H9 (cell line): ENCODE measurements around the gene PRKAR1A. TPM values are rescaled to one million over a fixed set of nuclear protein-coding genes. Genes with fewer than 3 reads are reported as not detected.

Experiments used
- DNase-seq: peaks from one replicate; pipeline ENCODE4 v3.0.0-alpha.2; 2017
- H2AFZ ChIP-seq: one replicate; pipeline ENCODE4 v1.6.1; 2013; ENCODE audit warnings: mild to moderate bottlenecking, low read length, control low read depth, moderate library complexity
- H2AK5ac ChIP-seq: 2 replicates; pipeline ENCODE4 v1.6.1; 2013; ENCODE audit warnings: low read length, control low read depth, mixed read lengths; ENCODE audit not compliant: insufficient read length
- H2BK120ac ChIP-seq: one replicate; pipeline ENCODE4 v1.6.1; 2013; ENCODE audit warnings: low read depth, mild to moderate bottlenecking, low read length, control low read depth, inconsistent platforms; ENCODE audit not compliant: poor library complexity, severe bottlenecking
- H2BK12ac ChIP-seq: 2 replicates; pipeline ENCODE4 v1.6.1; 2013; ENCODE audit warnings: low read length, control low read depth, mixed read lengths, low read depth; ENCODE audit not compliant: insufficient read length
- H2BK15ac ChIP-seq: 2 replicates; pipeline ENCODE4 v1.6.1; 2013; ENCODE audit warnings: low read depth, low read length, control low read depth
- H2BK20ac ChIP-seq: one replicate; pipeline ENCODE4 v1.6.1; 2013; ENCODE audit warnings: low read depth, mild to moderate bottlenecking, low read length, control low read depth, inconsistent platforms; ENCODE audit not compliant: poor library complexity, severe bottlenecking
- H2BK5ac ChIP-seq: 2 replicates; pipeline ENCODE4 v1.6.1; 2013; ENCODE audit warnings: low read length, control low read depth, mixed read lengths; ENCODE audit not compliant: insufficient read length
- H3K14ac ChIP-seq: 2 replicates; pipeline ENCODE4 v1.6.1; 2013; ENCODE audit warnings: low read length, control low read depth; ENCODE audit not compliant: insufficient read depth
- H3K18ac ChIP-seq: 2 replicates; pipeline ENCODE4 v1.6.1; 2013; ENCODE audit warnings: low read depth, mild to moderate bottlenecking, mixed read lengths, low read length, control low read depth; ENCODE audit not compliant: insufficient read length
- H3K23ac ChIP-seq: 2 replicates; pipeline ENCODE4 v1.6.1; 2013; ENCODE audit warnings: low read length, control low read depth, mixed read lengths, low read depth; ENCODE audit not compliant: insufficient read length
- H3K23me2 ChIP-seq: 2 replicates; pipeline ENCODE4 v1.6.1; 2013; ENCODE audit warnings: low read depth, mild to moderate bottlenecking, mixed read lengths, low read length, control low read depth; ENCODE audit not compliant: insufficient read length, poor library complexity, severe bottlenecking
- H3K27ac ChIP-seq: 2 replicates; pipeline ENCODE4 v1.5.1; 2013; ENCODE audit warnings: low read length, control low read depth, mixed read lengths, low read depth; ENCODE audit not compliant: insufficient read length
- H3K27me3 ChIP-seq: 2 replicates; pipeline ENCODE4 v1.6.1; 2013; ENCODE audit warnings: low read length, control low read depth, inconsistent platforms; ENCODE audit not compliant: insufficient read depth
- H3K4ac ChIP-seq: 2 replicates; pipeline ENCODE4 v1.6.1; 2013; ENCODE audit warnings: low read depth, mild to moderate bottlenecking, control low read depth, inconsistent platforms, low read length, moderate library complexity
- H3K4me1 ChIP-seq: 2 replicates; pipeline ENCODE4 v1.6.1; 2013; ENCODE audit warnings: low read length, control low read depth, inconsistent platforms; ENCODE audit not compliant: insufficient read depth
- H3K4me2 ChIP-seq: 2 replicates; pipeline ENCODE4 v1.6.1; 2013; ENCODE audit warnings: low read length, control low read depth, mixed read lengths; ENCODE audit not compliant: insufficient read length, insufficient read depth
- H3K56ac ChIP-seq: 2 replicates; pipeline ENCODE4 v1.6.1; 2013; ENCODE audit warnings: low read depth, mild to moderate bottlenecking, mixed read lengths, low read length, control low read depth; ENCODE audit not compliant: insufficient read length
- H3K79me1 ChIP-seq: 2 replicates; pipeline ENCODE4 v1.6.1; 2013; ENCODE audit warnings: low read depth, mild to moderate bottlenecking, moderate library complexity, low read length, control low read depth, inconsistent platforms; ENCODE audit not compliant: insufficient read depth, poor library complexity, severe bottlenecking
- H3K79me2 ChIP-seq: 2 replicates; pipeline ENCODE4 v1.6.1; 2013; ENCODE audit warnings: low read length, control low read depth, inconsistent platforms; ENCODE audit not compliant: insufficient read depth
- H3K9ac ChIP-seq: 2 replicates; pipeline ENCODE4 v1.6.1; 2013; ENCODE audit warnings: low read length, control low read depth, mixed read lengths; ENCODE audit not compliant: insufficient read length; ENCODE audit errors: extremely low read depth
- H3K9me3 ChIP-seq: one replicate; pipeline ENCODE4 v1.6.1; 2013; ENCODE audit warnings: low read depth, low read length, inconsistent platforms; ENCODE audit not compliant: control insufficient read depth
- H3T11ph ChIP-seq: one replicate; pipeline ENCODE4 v1.6.1; 2013; ENCODE audit warnings: mild to moderate bottlenecking, low read length, control low read depth, inconsistent platforms
- H4K20me1 ChIP-seq: one replicate; pipeline ENCODE4 v1.6.1; 2013; ENCODE audit not compliant: control insufficient read depth, insufficient read length, insufficient read depth
- H4K5ac ChIP-seq: 2 replicates; pipeline ENCODE4 v1.6.1; 2013; ENCODE audit warnings: low read depth, mild to moderate bottlenecking, mixed read lengths, low read length, control low read depth; ENCODE audit not compliant: insufficient read length
- H4K8ac ChIP-seq: replicated peaks from 2 replicates; pipeline ENCODE4 v1.6.1; 2013; ENCODE audit warnings: low read length, control low read depth, mixed read lengths, low read depth; ENCODE audit not compliant: insufficient read length
- H4K91ac ChIP-seq: 2 replicates; pipeline ENCODE4 v1.6.1; 2013; ENCODE audit warnings: low read depth, mild to moderate bottlenecking, moderate library complexity, mixed read lengths, low read length, control low read depth; ENCODE audit not compliant: insufficient read length
- H3K27ac Mint-ChIP-seq, 3 experiments: 2 replicates in 2 of 3; 3 replicates in 1 of 3; pipeline ENCODE4 v1.8.0; 2020 to 2021; ENCODE audit warnings: mixed read lengths in 3 of 3, mild to moderate bottlenecking in 1 of 3, moderate library complexity in 1 of 3
- H3K27me3 Mint-ChIP-seq: 2 replicates; pipeline ENCODE4 v1.8.0; 2021; ENCODE audit warnings: low read depth, mild to moderate bottlenecking, moderate library complexity, mixed read lengths
- H3K36me3 Mint-ChIP-seq, 3 experiments: 2 replicates in 2 of 3; 3 replicates in 1 of 3; pipeline ENCODE4 v1.8.0; 2020 to 2021; ENCODE audit warnings: low read depth in 3 of 3, mixed read lengths in 3 of 3; ENCODE audit not compliant: insufficient read depth in 1 of 3
- H3K4me1 Mint-ChIP-seq, 2 experiments: 2 replicates each; pipeline ENCODE4 v1.8.0; 2020; ENCODE audit warnings: mixed read lengths in 2 of 2
- H3K4me3 Mint-ChIP-seq, 2 experiments: 2 replicates in 1 of 2; 3 replicates in 1 of 2; pipeline ENCODE4 v1.8.0; 2020 to 2021; ENCODE audit warnings: mild to moderate bottlenecking in 2 of 2, mixed read lengths in 2 of 2, moderate library complexity in 1 of 2
- H3K9me3 Mint-ChIP-seq, 2 experiments: 2 replicates in 1 of 2; 3 replicates in 1 of 2; pipeline ENCODE4 v1.8.0; 2020; ENCODE audit warnings: mild to moderate bottlenecking in 2 of 2, mixed read lengths in 2 of 2, moderate library complexity in 1 of 2
- CTCF ChIP-seq: fragments of 200-600 bp; sonication (generic); conservative IDR thresholded peaks from 3 replicates; pipeline ENCODE4 v1.8.0; 2021; ENCODE audit warnings: antibody characterized with exemption, mild to moderate bottlenecking
- WGBS: extraction: QIAGEN DNeasy Blood & Tissue Kit; methylation state at CpG from one replicate; pipeline ENCODE4 v1.1.7; 2013; ENCODE audit warnings: missing lambda C conversion rate, low lambda C conversion rate, mixed read lengths; ENCODE audit not compliant: insufficient read length; ENCODE audit errors: extremely low coverage; 5-methylcytosine and 5-hydroxymethylcytosine counted together
- total RNA-seq: library from RNA; stranded (reverse); gene quantifications from 2 replicates; pipeline ENCODE4 v1.2.1, GENCODE V29; 2021

The PRKAR1A gene
- total RNA-seq, 1 experiment from 2014 or later: 171 TPM

- H3K4me1 ChIP-seq: no peaks in the 10 kb centered on the region
- H3K23me2 ChIP-seq: no peaks in the 10 kb centered on the region
- H2BK5ac ChIP-seq: no peak overlapping the region
- no peak overlapping the region for H2BK120ac ChIP-seq
- H3K18ac ChIP-seq: no peak overlapping the region
- H3K9me3 ChIP-seq: no peaks in the 10 kb centered on the region
- Mint-ChIP-seq H3K4me3 (no peak overlapping the region), H3K36me3 (no peaks in the 10 kb centered on the region), H3K27me3 (no peaks in the 10 kb centered on the region; the same call in 1 of the 2 replicates), H3K27ac (no peak overlapping the region), H3K9me3 (no peaks in the 10 kb centered on the region), H3K4me1 (peaks cover 2 to 6% of the 10 kb centered on the region in 2 experiments)
- no peak overlapping the region for H3K27ac ChIP-seq
- H4K20me1 ChIP-seq: no peaks in the 10 kb centered on the region
- no peak overlapping the region for H4K5ac ChIP-seq
- H3K9ac ChIP-seq: no peak overlapping the region
- no peak overlapping the region for H3K23ac ChIP-seq
- no peak overlapping the region for H4K91ac ChIP-seq
- H2BK20ac ChIP-seq: no peak overlapping the region
- H3K4me2 ChIP-seq: no peak overlapping the region
- H4K8ac ChIP-seq: no peak overlapping the region
- TF ChIP-seq CTCF: no peak
- WGBS: no CpG with 5 or more reads among the region's 5 CpGs
- H3T11ph ChIP-seq: no peak overlapping the region
- no peaks in the 10 kb centered on the region for H3K79me2 ChIP-seq
- H3K56ac ChIP-seq: no peak overlapping the region
- H2BK15ac ChIP-seq: no peak overlapping the region
- no peak for DNase-seq
- H2AFZ ChIP-seq: no peak overlapping the region
- no peak overlapping the region for H3K14ac ChIP-seq
- H2AK5ac ChIP-seq: no peak overlapping the region
- no peaks in the 10 kb centered on the region for H3K79me1 ChIP-seq
- H3K27me3 ChIP-seq: no peaks in the 10 kb centered on the region
- no peak overlapping the region for H3K4ac ChIP-seq
- no peak overlapping the region for H2BK12ac ChIP-seq
Observed at GRCh38 chr17:68468334-68468733, 43.9 kb upstream of the PRKAR1A start.
